ENCODE measurements around the gene NOS3. TPM values are rescaled to one million over a fixed set of nuclear protein-coding genes. Genes with fewer than 3 reads are reported as not detected.

The NOS3 gene
- total and polyA plus RNA-seq, 9 of the 15 experiments (the other 6 are each of a cell fraction or from before 2014, with no cell fraction given): 1.1 to 121 (median 23.6) TPM

DNA sequence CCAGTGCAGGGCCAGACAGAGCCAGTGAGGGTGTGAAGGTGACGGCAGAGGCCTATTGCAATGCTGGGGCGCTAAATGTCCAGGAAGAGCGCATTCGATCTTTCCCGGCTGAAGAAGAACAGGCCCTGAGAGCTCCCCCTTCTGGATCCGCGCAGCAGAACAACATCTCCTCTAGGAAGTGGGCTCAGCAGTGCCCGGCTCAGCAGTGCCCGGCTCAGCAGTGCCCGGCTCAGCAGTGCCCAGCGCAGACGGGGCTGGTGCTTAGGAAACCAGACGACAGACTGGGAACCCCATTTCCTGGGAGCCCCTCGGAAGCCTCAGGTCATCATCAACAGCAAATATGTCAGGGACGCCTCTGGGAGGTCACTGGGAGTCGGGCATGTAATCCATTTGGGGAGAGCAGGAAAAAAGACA, 4.7 kb upstream of the NOS3 start:
- peak; percentile 83 for ATAC-seq
- Histone ChIP-seq H3K9me1 (ENCODE audit: control insufficient read depth, insufficient read depth, low read length) (peaks cover 3% of the 10 kb centered on the region), H3K4me2 (ENCODE audit: insufficient read depth, low read length) (no peak overlapping the region; the same call in 1 of the 2 replicates), H3K9ac (ENCODE audit: insufficient read depth in 1 of 2, low read depth in 2 of 2, low read length in 2 of 2) (peak overlapping the region in 1 of 2 experiments; percentile 38; a peak in 1 of 4 replicates), H2AFZ (ENCODE audit: low read depth, low read length) (peak overlapping the region; percentile 58; the same call in 1 of the 2 replicates), H3K79me2 (ENCODE audit: control insufficient read depth, insufficient read depth, low read length) (no peaks in the 10 kb centered on the region), H3K27ac (ENCODE audit: extremely low read depth, low read depth, low read length) (no peak overlapping the region), H3K4me3 (no peak overlapping the region), H3K36me3 (ENCODE audit: control insufficient read depth, insufficient read depth, low read length) (no peaks in the 10 kb centered on the region), H3K27me3 (ENCODE audit: control insufficient read depth in 2 of 2, insufficient read depth in 2 of 2, low read length in 2 of 2) (peaks cover 10 to 14% of the 10 kb centered on the region in 2 experiments; a peak in 3 of 5 replicates), H4K20me1 (replicated peaks; ENCODE audit: control insufficient read depth, insufficient read depth, low read length) (no peaks in the 10 kb centered on the region), H3K9me3 (replicated peaks; ENCODE audit: control insufficient read depth, insufficient read depth, low read depth, low read length) (no peaks in the 10 kb centered on the region), H3K4me1 (replicated peaks in 1 of 2; ENCODE audit: control insufficient read depth in 2 of 2, insufficient read depth in 2 of 2, low read length in 2 of 2) (peaks cover 13 to 28% of the 10 kb centered on the region in 2 experiments; a peak in 4 of 5 replicates)
- peak; percentile 59 to 89 (median 72) for DNase-seq (ENCODE audit: extremely low read depth in 1 of 4, low spot score in 3 of 4)
- CTCF ChIA-PET (ENCODE audit: low intra/inter-chr PET ratio): interaction anchor here (0.7 to 2.5 kb wide), 6 partner anchors 22 to 1171 kb away, joined by 3 to 16 read pairs (median 4); no protein-coding TSS in a partner anchor
- intact Hi-C loops (cut with micrococcal nuclease) (loop anchor here (1.0 to 5.0 kb wide), 3 partner anchors 23 to 181 kb away; partner anchors contain the start of gene GBX1), in situ Hi-C loops (cut with MboI) (loop anchor here (5.0 kb wide), 2 partner anchors 89 to 199 kb away; no protein-coding TSS in a partner anchor)
- FAIRE-seq: peak; percentile 88
- BruUV-seq (replicated peaks): no TSS peak
- POLR2A ChIA-PET: interaction anchor here (0.6 to 1.1 kb wide), 11 partner anchors 9 to 193 kb away, joined by 3 to 6 read pairs (median 5); no protein-coding TSS in a partner anchor
- WGBS (ENCODE audit: insufficient coverage, low coverage, missing lambda C conversion rate): 10% methylated on average over 16 of the region's 16 CpGs
- TF ChIP-seq TCF3 (CRISPR knock-in tag; IDR thresholded peaks at IDR 0.05): 0 out of 2 replicates have a peak, but pooled peaks have one; percentile 12
- TF ChIP-seq, protein P1, sequence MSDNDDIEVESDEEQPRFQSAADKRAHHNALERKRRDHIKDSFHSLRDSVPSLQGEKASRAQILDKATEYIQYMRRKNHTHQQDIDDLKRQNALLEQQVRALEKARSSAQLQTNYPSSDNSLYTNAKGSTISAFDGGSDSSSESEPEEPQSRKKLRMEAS (CRISPR knock-in tag; IDR thresholded peaks at IDR 0.05): no peak
- TF ChIP-seq RBM14 (IDR thresholded peaks at IDR 0.05; ENCODE audit: borderline replicate concordance, insufficient read depth, low read depth, low read length): no peak
- TF ChIP-seq ZNF785 (CRISPR knock-in tag; IDR thresholded peaks at IDR 0.05): no peak
- TF ChIP-seq, protein P2, sequence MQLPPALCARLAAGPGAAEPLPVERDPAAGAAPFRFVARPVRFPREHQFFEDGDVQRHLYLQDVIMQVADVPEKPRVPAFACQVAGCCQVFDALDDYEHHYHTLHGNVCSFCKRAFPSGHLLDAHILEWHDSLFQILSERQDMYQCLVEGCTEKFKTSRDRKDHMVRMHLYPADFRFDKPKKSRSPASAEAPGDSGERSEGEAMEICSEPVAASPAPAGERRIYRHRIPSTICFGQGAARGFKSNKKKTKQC (CRISPR knock-in tag; IDR thresholded peaks at IDR 0.05): no peak
- TF ChIP-seq ZNF583 (CRISPR knock-in tag; IDR thresholded peaks at IDR 0.05): no peak
- TF ChIP-seq, protein P3, sequence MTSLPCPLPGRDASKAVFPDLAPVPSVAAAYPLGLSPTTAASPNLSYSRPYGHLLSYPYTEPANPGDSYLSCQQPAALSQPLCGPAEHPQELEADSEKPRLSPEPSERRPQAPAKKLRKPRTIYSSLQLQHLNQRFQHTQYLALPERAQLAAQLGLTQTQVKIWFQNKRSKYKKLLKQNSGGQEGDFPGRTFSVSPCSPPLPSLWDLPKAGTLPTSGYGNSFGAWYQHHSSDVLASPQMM (CRISPR knock-in tag; IDR thresholded peaks at IDR 0.05): no peak
- TF ChIP-seq, protein P4, sequence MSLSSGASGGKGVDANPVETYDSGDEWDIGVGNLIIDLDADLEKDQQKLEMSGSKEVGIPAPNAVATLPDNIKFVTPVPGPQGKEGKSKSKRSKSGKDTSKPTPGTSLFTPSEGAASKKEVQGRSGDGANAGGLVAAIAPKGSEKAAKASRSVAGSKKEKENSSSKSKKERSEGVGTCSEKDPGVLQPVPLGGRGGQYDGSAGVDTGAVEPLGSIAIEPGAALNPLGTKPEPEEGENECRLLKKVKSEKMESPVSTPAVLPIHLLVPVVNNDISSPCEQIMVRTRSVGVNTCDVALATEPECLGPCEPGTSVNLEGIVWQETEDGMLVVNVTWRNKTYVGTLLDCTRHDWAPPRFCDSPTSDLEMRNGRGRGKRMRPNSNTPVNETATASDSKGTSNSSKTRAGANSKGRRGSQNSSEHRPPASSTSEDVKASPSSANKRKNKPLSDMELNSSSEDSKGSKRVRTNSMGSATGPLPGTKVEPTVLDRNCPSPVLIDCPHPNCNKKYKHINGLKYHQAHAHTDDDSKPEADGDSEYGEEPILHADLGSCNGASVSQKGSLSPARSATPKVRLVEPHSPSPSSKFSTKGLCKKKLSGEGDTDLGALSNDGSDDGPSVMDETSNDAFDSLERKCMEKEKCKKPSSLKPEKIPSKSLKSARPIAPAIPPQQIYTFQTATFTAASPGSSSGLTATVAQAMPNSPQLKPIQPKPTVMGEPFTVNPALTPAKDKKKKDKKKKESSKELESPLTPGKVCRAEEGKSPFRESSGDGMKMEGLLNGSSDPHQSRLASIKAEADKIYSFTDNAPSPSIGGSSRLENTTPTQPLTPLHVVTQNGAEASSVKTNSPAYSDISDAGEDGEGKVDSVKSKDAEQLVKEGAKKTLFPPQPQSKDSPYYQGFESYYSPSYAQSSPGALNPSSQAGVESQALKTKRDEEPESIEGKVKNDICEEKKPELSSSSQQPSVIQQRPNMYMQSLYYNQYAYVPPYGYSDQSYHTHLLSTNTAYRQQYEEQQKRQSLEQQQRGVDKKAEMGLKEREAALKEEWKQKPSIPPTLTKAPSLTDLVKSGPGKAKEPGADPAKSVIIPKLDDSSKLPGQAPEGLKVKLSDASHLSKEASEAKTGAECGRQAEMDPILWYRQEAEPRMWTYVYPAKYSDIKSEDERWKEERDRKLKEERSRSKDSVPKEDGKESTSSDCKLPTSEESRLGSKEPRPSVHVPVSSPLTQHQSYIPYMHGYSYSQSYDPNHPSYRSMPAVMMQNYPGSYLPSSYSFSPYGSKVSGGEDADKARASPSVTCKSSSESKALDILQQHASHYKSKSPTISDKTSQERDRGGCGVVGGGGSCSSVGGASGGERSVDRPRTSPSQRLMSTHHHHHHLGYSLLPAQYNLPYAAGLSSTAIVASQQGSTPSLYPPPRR (CRISPR knock-in tag; IDR thresholded peaks at IDR 0.05; ENCODE audit: borderline replicate concordance): no peak
- TF ChIP-seq, protein P5, sequence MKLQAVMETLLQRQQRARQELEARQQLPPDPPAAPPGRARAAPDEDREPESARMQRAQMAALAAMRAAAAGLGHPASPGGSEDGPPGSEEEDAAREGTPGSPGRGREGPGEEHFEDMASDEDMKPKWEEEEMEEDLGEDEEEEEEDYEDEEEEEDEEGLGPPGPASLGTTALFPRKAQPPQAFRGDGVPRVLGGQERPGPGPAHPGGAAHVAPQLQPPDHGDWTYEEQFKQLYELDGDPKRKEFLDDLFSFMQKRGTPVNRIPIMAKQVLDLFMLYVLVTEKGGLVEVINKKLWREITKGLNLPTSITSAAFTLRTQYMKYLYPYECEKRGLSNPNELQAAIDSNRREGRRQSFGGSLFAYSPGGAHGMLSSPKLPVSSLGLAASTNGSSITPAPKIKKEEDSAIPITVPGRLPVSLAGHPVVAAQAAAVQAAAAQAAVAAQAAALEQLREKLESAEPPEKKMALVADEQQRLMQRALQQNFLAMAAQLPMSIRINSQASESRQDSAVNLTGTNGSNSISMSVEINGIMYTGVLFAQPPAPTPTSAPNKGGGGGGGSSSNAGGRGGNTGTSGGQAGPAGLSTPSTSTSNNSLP (IDR thresholded peaks at IDR 0.05; ENCODE audit: borderline replicate concordance, low read depth, low read length): 0 out of 2 replicates have a peak, but pooled peaks have one; percentile 19
- TF ChIP-seq EHMT2 (IDR thresholded peaks at IDR 0.05): peak; percentile 84
- peak; percentile 95 for TF ChIP-seq SMC3 (conservative IDR thresholded peaks at IDR 0.05; ENCODE audit: insufficient read depth, low read depth, low read length)

Measured in K562 (cell line).